GM12875 (cell line): ENCODE results near the gene KDM4B.

Experiments
- H3K4me3 ChIP-seq: one replicate; pipeline ENCODE4 v1.5.1; 2011; ENCODE audit warnings: low read depth, low read length, control low read depth
- CTCF ChIP-seq: IDR thresholded peaks from 2 replicates; pipeline ENCODE4 v1.5.1; 2011; ENCODE audit warnings: low read depth, mild to moderate bottlenecking, control low read depth, inconsistent platforms, low read length, moderate library complexity, borderline replicate concordance; ENCODE audit not compliant: insufficient read depth

The KDM4B gene

GRCh38 chr19:5108123-5108596 lies 139.2 kb downstream of the KDM4B start:
- TF ChIP-seq CTCF = no peak
- no peak overlapping the region for H3K4me3 ChIP-seq

GRCh38 chr19:5108866-5109265 lies 140.0 kb downstream of the KDM4B start:
- H3K4me3 ChIP-seq = no peak overlapping the region
- TF ChIP-seq CTCF = no peak

GRCh38 chr19:5109560-5109959 lies 140.6 kb downstream of the KDM4B start:
- no peak overlapping the region for H3K4me3 ChIP-seq
- TF ChIP-seq CTCF = no peak

- H3K4me3 ChIP-seq = no peak overlapping the region
- no peak for TF ChIP-seq CTCF
Measured at GRCh38 chr19:5110546-5110945, 141.6 kb downstream of the KDM4B start.

GRCh38 chr19:5111051-5111450 lies 142.1 kb downstream of the KDM4B start:
- TF ChIP-seq CTCF = no peak
- H3K4me3 ChIP-seq = no peak overlapping the region

GRCh38 chr19:5112175-5112574 lies 143.3 kb downstream of the KDM4B start:
- H3K4me3 ChIP-seq = no peak overlapping the region
- no peak for TF ChIP-seq CTCF

- H3K4me3 ChIP-seq = no peak overlapping the region
- no peak for TF ChIP-seq CTCF
Measured at GRCh38 chr19:5112681-5113575, 144.0 kb downstream of the KDM4B start.
